Measurements from ENCODE around the gene CYFIP2. TPM values are rescaled to one million over a fixed set of nuclear protein-coding genes. Genes with fewer than 3 reads are reported as not detected.

Gene CYFIP2
- total RNA-seq, 6 experiments from 2014 or later: 7.1 to 20.0 (median 9.7) TPM

GRCh38 chr5:157322581-157322980 is 56.7 kb downstream of the CYFIP2 start:
- peaks cover 7% of the 10 kb centered on the region; the same call in 1 of the 2 replicates for H3K36me3 Mint-ChIP-seq (ENCODE audit: low read depth)
- no peak overlapping the region for H3K27ac Mint-ChIP-seq
- peaks cover 11% of the 10 kb centered on the region for H3K27me3 Mint-ChIP-seq (ENCODE audit: insufficient read depth)
- H3K4me3 Mint-ChIP-seq: no peak overlapping the region
- no peaks in the 10 kb centered on the region for H3K4me1 Mint-ChIP-seq (ENCODE audit: low read depth)
- no peaks in the 10 kb centered on the region for H3K9me3 Mint-ChIP-seq
- DNase-seq: no peak
- TF ChIP-seq CTCF (IDR thresholded peaks at IDR 0.05): no peak

- Mint-ChIP-seq H3K27me3 (ENCODE audit: insufficient read depth) (peaks cover 11% of the 10 kb centered on the region), H3K27ac (no peak overlapping the region), H3K9me3 (no peaks in the 10 kb centered on the region), H3K36me3 (ENCODE audit: low read depth) (peaks cover 7% of the 10 kb centered on the region; the same call in 1 of the 2 replicates), H3K4me1 (ENCODE audit: low read depth) (peaks cover 4% of the 10 kb centered on the region), H3K4me3 (no peak overlapping the region)
- peak; percentile 64 for TF ChIP-seq CTCF (IDR thresholded peaks at IDR 0.05)
- no peak for DNase-seq
These were observed 57.3 kb downstream of the CYFIP2 start for GRCh38 chr5:157323107-157323706.

DNA sequence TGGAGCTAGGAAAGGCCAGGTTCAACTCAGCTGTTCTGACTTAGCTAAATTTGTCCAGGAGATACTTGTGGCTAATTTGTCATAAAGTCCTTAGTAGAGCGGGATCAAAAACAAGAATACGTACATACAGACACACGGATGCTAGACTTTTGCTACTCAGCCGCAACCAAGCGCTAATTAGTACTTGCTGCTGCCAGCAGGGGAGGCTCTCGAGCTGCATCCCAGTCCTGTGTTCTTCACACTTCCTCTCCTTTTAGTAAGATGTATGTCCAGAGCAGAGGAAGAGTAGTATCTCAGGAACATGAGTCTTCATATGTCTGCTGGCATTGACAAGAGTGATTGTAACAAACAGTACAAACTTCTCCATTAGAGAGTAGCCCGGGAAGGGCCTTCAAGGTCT is 58.3 kb downstream of the CYFIP2 start:
- H3K9me3 Mint-ChIP-seq: no peaks in the 10 kb centered on the region
- peaks cover 14% of the 10 kb centered on the region for H3K4me1 Mint-ChIP-seq (ENCODE audit: low read depth)
- DNase-seq: no peak

GRCh38 chr5:157326440-157327005 is 60.6 kb downstream of the CYFIP2 start:
- H3K36me3 Mint-ChIP-seq (ENCODE audit: low read depth): peaks cover 7% of the 10 kb centered on the region; the same call in 1 of the 2 replicates
- no peak for TF ChIP-seq CTCF (IDR thresholded peaks at IDR 0.05)
- H3K4me3 Mint-ChIP-seq: no peak overlapping the region
- peaks cover 1% of the 10 kb centered on the region; the same call in 1 of the 2 replicates for H3K27me3 Mint-ChIP-seq (ENCODE audit: insufficient read depth)
- H3K4me1 Mint-ChIP-seq (ENCODE audit: low read depth): peaks cover 16% of the 10 kb centered on the region
- H3K27ac Mint-ChIP-seq: no peak overlapping the region
- no peaks in the 10 kb centered on the region for H3K9me3 Mint-ChIP-seq
- no peak for DNase-seq

More for the DNA sequence above, 58.3 kb downstream of the CYFIP2 start:
- H3K27ac Mint-ChIP-seq: no peak overlapping the region
- peaks cover 7% of the 10 kb centered on the region; the same call in 1 of the 2 replicates for H3K36me3 Mint-ChIP-seq (ENCODE audit: low read depth)
- peak; percentile 71 for TF ChIP-seq CTCF (IDR thresholded peaks at IDR 0.05)
- H3K27me3 Mint-ChIP-seq (ENCODE audit: insufficient read depth): peaks cover 8% of the 10 kb centered on the region; the same call in 1 of the 2 replicates
- H3K4me3 Mint-ChIP-seq: no peak overlapping the region

- peaks cover 1% of the 10 kb centered on the region; the same call in 1 of the 2 replicates for H3K27me3 Mint-ChIP-seq (ENCODE audit: insufficient read depth)
- no peaks in the 10 kb centered on the region for H3K9me3 Mint-ChIP-seq
- peak overlapping the region; percentile 84; the same call in 1 of the 2 replicates for H3K4me3 Mint-ChIP-seq
- H3K27ac Mint-ChIP-seq: no peak overlapping the region
- peaks cover 16% of the 10 kb centered on the region for H3K4me1 Mint-ChIP-seq (ENCODE audit: low read depth)
- peaks cover 7% of the 10 kb centered on the region; the same call in 1 of the 2 replicates for H3K36me3 Mint-ChIP-seq (ENCODE audit: low read depth)
- DNase-seq: no peak
- no peak for TF ChIP-seq CTCF (IDR thresholded peaks at IDR 0.05)
These were observed 61.8 kb downstream of the CYFIP2 start for GRCh38 chr5:157327771-157328170.

All from HFFc6 (cell line).